GM12874 (cell line): Measurements from ENCODE around the gene RFTN1.
A peak's percentile ranks its signal among the peaks of the same experiment; 100 is the strongest.

Experiments used
- TF ChIP-seq, protein P1 (sequence below): IDR thresholded peaks from 2 replicates; pipeline ENCODE4 v1.5.1; 2011; ENCODE audit warnings: low read depth, mild to moderate bottlenecking, control low read depth, low read length, moderate library complexity; ENCODE audit not compliant: insufficient read depth

Gene RFTN1

GRCh38 chr3:16319723-16320122 lies 193.8 kb downstream of the RFTN1 start:
- TF ChIP-seq, protein P1, sequence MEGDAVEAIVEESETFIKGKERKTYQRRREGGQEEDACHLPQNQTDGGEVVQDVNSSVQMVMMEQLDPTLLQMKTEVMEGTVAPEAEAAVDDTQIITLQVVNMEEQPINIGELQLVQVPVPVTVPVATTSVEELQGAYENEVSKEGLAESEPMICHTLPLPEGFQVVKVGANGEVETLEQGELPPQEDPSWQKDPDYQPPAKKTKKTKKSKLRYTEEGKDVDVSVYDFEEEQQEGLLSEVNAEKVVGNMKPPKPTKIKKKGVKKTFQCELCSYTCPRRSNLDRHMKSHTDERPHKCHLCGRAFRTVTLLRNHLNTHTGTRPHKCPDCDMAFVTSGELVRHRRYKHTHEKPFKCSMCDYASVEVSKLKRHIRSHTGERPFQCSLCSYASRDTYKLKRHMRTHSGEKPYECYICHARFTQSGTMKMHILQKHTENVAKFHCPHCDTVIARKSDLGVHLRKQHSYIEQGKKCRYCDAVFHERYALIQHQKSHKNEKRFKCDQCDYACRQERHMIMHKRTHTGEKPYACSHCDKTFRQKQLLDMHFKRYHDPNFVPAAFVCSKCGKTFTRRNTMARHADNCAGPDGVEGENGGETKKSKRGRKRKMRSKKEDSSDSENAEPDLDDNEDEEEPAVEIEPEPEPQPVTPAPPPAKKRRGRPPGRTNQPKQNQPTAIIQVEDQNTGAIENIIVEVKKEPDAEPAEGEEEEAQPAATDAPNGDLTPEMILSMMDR, result no peak

DNA sequence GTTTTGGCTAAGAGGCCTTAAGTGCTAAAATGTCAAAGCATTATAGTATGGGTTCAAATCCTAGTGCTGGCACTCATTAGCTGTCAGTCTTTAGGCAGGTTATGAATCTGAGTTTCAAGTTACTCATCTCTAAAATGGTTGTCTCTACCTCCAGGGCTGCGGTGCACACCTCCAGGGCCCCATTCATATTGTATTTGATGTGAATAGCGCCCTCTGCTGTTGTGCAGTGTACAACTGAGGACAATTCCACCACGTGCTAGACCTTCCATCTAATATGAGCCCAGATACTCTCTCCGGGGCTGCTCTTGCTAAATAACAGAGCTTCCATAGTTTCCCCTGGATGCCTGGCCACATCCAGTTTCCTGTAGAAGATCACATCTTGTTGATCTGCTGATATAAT lies 194.2 kb downstream of the RFTN1 start:
- TF ChIP-seq, protein P1, result peak; percentile 44

GRCh38 chr3:16318176-16318575 lies 195.3 kb downstream of the RFTN1 start:
- TF ChIP-seq, protein P1, result no peak

DNA sequence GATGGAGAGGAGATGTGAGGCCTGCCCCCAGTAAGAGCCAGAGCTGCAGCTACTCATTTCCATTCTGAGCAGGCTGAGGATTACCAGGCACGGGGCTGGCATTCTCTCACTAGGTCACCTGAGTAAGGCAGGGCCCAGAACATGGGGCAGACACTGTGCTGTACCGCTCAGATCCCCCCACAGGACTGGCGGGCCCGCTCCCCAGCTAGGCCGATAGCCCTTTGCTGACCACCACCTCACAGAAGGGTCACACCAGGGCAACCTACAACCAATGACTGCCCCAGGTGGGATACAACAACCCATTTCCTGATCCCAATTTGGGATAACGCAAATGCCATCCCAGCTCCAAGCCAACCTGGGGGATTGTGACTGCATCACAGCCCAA lies 195.9 kb downstream of the RFTN1 start:
- TF ChIP-seq, protein P1, result no peak

DNA sequence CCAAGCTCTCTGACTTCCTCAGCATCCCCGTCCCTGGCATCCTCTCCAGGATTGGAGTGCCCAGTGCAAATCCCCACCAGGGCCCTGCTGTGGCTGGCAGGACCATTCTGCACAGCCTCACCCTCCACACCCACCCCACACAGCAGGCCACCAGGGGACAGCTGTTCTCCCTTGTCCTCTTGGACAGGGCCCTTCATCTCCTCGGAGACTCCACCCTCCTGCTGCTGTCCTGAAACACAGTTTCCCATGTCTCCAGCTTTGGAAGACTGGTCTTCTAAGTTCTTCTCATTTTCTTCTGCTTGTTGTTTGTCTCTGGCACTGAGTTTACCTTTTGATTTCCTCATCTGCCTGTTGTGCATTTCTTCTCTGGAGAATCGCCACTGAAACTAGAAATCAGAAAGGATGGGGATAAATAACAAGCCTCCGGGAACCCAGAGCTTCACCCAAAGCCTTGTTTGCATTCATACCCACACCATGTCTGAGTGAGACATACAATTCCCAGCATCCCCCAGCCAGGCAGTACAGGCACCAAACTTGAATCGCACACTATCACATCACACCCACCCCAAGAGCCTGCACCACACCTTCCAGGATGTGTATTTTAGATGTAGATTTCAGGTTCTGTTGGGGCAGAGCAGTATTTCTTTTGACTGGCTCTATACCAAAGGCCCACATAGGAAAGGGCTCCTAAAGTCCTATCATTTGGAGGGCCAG lies 196.5 kb downstream of the RFTN1 start:
- TF ChIP-seq, protein P1, result no peak

DNA sequence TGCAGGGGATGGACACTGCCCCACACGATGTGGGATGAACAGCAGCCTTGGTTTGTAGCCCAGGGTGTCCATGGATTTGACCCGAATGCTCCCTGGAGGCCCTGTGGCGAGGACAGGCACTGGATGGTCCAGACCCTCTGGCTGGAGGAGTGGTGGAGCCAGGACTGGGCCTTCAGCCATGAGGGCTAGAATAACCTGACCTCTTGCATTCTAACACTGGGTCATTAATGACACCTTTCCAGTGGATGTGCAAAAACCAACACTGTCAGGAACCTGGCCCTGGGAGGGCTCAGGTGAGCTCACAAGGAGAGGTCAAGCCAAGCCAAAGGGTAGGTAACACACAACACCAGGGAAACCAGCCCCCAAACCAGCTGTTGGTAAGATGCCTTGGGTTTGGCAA lies 197.1 kb downstream of the RFTN1 start:
- TF ChIP-seq, protein P1, result no peak

DNA sequence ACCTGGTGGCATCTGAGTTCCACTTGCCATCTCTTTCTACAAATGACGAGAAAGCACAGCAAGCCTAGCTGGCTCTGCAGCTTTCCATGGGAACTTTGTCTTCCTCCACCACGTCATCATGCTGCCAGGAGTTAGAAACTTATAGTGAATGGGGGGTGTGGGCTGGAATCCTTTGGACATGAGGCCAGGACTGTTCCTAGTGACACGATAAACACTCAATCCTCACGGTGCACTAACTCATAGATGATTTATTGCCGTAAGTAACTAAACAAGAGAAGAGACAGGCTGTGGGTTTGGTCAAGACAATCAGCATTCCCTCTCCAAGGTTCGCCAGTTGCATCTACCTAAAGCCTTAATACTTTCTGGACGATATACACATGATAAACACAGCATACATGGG lies 197.9 kb downstream of the RFTN1 start:
- TF ChIP-seq, protein P1, result no peak
